Astrocyte of the spinal cord (primary cell): ENCODE measurements around the gene TNS1.

Experiments
- DNase-seq: peaks from one replicate; pipeline ENCODE4 v3.0.0; 2011; ENCODE audit warnings: low read depth, low spot score
- H3K4me3 ChIP-seq: 2 replicates; pipeline ENCODE4 v1.5.1; 2011; ENCODE audit warnings: low read depth, mild to moderate bottlenecking, low read length, moderate library complexity
- in situ Hi-C: cut with HindIII; loops from 2 replicates; pipeline ENCODE4 v1.10.0; 2017; ENCODE audit warnings: low sequenced_read_pairs
- TF ChIP-seq, protein P1 (sequence below): IDR thresholded peaks from 2 replicates; pipeline ENCODE4 v1.5.1; 2012; ENCODE audit warnings: low read depth, mild to moderate bottlenecking, low read length, inconsistent platforms

Gene TNS1

DNA sequence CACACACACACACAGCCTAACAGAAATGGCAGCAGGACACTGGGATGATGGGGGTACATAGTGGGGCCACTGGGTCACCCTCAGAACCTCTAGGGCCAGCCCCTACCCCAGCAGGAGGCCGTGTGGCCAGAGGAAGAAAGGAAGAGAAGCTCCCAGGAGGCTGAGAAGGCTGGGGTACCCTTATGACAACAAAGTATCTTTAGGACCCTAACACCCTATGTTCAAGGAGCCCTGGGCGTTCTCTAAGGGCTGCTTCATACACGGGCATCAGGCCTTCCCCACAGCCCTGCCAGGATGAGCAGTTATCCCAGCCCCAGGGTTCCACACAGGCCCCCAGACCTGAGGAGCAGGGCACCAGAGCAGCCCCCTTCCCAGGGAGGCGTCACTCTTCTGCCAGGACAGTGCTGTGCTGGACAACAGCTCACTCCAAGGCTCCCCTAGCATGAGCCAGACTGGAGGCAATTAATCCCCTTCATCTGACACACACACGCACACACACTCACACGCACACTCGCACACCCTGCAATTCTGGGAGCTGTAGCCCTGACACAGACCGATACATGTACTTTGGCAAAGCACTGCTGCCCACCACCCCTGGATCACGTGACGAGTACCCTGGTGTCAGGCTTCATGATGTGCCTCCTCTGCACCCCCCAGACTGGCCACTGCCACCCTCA, 163.6 kb downstream of the TNS1 start:
- TF ChIP-seq, protein P1, sequence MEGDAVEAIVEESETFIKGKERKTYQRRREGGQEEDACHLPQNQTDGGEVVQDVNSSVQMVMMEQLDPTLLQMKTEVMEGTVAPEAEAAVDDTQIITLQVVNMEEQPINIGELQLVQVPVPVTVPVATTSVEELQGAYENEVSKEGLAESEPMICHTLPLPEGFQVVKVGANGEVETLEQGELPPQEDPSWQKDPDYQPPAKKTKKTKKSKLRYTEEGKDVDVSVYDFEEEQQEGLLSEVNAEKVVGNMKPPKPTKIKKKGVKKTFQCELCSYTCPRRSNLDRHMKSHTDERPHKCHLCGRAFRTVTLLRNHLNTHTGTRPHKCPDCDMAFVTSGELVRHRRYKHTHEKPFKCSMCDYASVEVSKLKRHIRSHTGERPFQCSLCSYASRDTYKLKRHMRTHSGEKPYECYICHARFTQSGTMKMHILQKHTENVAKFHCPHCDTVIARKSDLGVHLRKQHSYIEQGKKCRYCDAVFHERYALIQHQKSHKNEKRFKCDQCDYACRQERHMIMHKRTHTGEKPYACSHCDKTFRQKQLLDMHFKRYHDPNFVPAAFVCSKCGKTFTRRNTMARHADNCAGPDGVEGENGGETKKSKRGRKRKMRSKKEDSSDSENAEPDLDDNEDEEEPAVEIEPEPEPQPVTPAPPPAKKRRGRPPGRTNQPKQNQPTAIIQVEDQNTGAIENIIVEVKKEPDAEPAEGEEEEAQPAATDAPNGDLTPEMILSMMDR: no peak
- H3K4me3 ChIP-seq: no peak overlapping the region
- DNase-seq: no peak
- in situ Hi-C loops: no loop called here

DNA sequence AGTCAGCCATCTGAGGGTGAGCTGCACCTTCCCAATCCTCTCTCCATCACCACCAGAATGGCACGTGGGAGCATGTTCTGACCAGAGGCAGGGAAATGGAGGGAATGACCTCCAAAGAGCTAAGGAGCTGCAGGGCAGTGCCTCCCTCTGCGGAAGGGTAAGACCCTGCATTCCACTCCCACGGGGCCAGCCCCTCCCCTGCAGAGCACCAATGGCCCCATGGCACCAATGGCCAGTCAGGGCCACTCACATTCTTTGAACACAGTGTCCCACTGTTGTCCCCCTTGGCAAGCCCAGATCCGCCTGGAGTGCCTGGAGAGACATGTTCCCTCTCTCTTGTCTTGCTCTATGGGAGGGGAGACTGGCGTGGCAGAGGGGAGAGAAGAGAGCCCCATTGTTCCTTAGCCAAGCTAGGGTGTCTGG, 164.4 kb downstream of the TNS1 start:
- in situ Hi-C loops: no loop called here
- DNase-seq: no peak
- TF ChIP-seq, protein P1: no peak
- no peak overlapping the region for H3K4me3 ChIP-seq

DNA sequence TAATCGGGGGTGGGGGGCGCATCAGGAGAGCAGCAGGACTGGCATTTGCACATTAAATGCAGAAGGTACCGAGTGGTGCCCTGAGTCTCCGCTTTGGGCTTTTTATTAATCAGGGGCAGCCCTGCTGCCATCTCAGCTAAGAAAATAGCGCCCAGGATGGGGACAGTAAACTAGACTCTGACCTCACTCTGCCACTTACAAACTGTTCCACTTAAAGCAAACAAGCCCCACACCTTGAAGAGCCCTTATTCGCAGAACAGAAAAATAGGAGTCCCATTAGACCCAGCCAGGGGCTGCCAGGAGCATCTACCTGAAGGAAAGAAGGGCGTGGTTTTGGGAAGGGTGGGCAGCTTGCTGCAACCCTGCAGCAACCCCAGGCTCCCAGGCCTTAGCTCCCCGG, 165.3 kb downstream of the TNS1 start:
- in situ Hi-C loops: no loop called here
- TF ChIP-seq, protein P1: no peak
- H3K4me3 ChIP-seq: no peak overlapping the region
- no peak for DNase-seq

- DNase-seq: peak; percentile 20
These were observed 165.8 kb downstream of the TNS1 start for GRCh38 chr2:217836901-217837491.

DNA sequence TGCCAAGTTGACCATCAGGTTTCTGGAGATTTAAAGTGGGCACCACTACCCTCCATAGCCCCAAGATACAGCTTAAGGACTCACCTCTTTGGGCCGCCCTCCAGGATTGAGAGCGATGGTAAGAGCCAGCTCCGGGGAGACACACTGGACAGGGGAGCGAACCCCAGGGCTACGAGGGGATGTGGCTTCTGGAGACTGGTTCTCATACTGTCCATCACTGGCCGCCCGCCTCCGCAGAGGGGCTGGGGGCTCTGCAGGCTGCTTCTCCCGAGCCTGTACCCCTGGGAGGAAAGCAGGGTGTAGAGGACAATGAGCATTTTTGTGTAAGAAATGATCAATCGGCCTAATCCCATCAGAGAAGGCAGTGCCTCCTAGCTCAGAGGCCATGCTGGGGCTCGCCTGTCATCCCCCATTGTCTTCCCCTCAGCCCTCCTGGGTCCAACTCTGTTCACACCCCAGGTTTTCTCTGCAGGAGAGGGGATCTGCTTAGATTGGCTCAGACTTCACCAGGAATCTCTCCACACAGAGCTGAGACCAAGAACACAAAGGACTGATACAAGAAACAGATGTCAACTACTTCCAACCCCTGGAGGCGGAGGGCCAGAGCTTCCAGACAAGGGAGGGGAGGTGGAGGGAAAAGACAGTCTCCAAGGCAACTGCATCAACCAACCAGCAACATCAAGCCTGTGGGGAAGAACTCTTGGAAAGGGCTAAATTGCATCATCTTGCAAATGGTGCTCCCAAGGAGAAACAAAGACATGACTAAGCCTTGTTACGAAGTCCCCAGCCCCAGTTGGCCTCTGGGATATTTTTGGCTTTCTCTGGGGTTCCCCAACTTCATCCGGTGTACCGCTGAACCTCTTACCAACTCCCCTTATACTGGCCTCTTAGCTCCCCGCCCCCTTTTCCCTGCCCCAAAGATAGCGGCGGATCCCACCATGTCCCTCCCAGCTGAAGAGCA, 166.6 kb downstream of the TNS1 start:
- TF ChIP-seq, protein P1: no peak
- in situ Hi-C loops: no loop called here
- no peak overlapping the region for H3K4me3 ChIP-seq
- peak; percentile 78 for DNase-seq

More at GRCh38 chr2:217836901-217837491, 165.8 kb downstream of the TNS1 start:
- in situ Hi-C loops: no loop called here
- TF ChIP-seq, protein P1: peak; percentile 25
- H3K4me3 ChIP-seq: no peak overlapping the region

DNA sequence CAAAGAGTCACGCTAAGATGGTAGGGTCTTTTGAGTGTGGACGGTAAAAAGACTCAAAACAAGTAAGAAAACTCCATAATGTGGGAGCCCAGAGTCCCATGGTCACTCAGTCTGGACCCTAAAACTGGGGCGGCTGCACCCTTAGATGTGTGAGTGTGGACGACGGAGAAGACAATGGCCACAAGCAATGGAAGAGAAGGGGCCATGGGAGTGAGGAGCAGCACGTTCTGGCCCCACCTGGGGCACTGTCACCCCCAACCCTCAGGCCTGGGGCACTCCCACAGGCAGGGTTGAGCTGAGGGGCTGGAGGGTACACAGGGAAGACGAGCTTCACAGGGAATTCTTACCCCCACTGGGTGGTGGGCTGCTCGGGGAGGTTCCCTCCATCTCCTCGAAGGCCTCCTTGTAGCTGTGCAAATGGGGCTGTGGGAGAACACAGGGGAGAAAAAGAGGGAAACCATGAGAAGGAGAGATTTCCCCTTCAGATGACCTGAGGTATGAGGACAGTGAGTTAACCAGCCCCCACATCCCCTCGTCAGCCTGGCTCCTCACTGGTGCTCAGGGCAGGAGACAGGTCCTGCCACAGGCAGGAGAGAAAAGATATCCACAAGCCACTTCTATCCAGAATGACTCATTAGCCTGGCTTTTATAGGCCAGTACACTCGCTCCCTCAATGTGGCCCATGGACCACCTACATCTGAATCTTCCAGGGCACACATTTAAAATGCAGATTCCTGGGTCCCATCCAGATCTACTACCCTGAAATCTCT, 167.9 kb downstream of the TNS1 start:
- in situ Hi-C loops: no loop called here
- TF ChIP-seq, protein P1: no peak
- H3K4me3 ChIP-seq: no peak overlapping the region
- DNase-seq: no peak
